ENCODE results near the gene CLDND1.

DNA sequence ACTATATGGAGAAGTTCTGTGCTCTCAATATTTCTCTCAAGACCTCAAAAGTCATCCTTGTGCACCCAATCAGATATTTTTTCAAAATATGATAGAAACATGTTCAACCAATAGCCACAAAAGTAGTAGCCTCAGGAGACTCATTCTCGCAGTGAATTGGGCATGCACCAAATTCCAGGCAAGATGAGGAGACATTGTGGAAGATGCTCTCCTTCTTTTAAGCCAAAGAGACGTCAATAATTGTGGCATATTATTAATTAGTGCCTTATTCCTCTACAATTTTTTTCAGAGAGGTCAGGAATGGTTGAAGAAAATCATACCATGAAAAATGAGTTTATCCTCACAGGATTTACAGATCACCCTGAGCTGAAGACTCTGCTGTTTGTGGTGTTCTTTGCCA lies 25.3 kb downstream of the CLDND1 start, which contains the start of gene OR5K2:
- TF ChIP-seq CTCF (IDR thresholded peaks at IDR 0.05 in 4 of 5, conservative IDR thresholded peaks at IDR 0.05 in 1 of 5), result no peak
- no peak for TF ChIP-seq POLR2A (IDR thresholded peaks at IDR 0.05)
